Stimulated activated CD8-positive, alpha-beta memory T cell treated with anti-CD3 and anti-CD28 coated beads, Interleukin-12 subunit alpha, Interleukin-12 subunit beta, amount 100 ng/mL, for 4 hours (primary cell): ENCODE results near the gene FSCN2.

ENCODE experiments used
- DNase-seq: peaks from one replicate; pipeline ENCODE4 v3.0.0-alpha.2; 2020; ENCODE audit warnings: low read depth

FSCN2 gene

DNA sequence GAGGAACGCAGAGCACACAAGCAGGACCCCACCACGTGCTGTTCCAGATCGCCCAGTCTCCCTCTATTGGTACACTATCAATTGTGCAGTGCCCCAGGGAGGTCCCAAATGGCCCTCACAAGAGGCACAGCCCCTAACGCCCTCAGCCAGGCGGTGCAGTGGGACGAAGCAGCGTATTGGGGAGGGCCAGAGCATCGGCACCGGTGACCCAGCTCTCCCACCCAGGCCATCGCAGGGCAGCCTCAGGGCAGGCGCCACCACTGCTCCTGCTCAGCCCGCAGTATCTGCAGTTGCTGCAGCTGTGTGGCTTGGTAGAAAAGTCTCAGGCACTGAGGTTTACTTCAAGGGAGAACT, 29.9 kb downstream of the FSCN2 start:
- no peak for DNase-seq

GRCh38 chr17:81558941-81559806, 31.0 kb downstream of the FSCN2 start:
- DNase-seq = no peak

GRCh38 chr17:81561494-81561885, 33.3 kb downstream of the FSCN2 start:
- no peak for DNase-seq

- no peak for DNase-seq
These were observed 35.8 kb downstream of the FSCN2 start for GRCh38 chr17:81563861-81564586.

- no peak for DNase-seq
These were observed 36.6 kb downstream of the FSCN2 start for GRCh38 chr17:81564778-81565177.

GRCh38 chr17:81565231-81565630, 37.1 kb downstream of the FSCN2 start:
- DNase-seq = no peak

DNA sequence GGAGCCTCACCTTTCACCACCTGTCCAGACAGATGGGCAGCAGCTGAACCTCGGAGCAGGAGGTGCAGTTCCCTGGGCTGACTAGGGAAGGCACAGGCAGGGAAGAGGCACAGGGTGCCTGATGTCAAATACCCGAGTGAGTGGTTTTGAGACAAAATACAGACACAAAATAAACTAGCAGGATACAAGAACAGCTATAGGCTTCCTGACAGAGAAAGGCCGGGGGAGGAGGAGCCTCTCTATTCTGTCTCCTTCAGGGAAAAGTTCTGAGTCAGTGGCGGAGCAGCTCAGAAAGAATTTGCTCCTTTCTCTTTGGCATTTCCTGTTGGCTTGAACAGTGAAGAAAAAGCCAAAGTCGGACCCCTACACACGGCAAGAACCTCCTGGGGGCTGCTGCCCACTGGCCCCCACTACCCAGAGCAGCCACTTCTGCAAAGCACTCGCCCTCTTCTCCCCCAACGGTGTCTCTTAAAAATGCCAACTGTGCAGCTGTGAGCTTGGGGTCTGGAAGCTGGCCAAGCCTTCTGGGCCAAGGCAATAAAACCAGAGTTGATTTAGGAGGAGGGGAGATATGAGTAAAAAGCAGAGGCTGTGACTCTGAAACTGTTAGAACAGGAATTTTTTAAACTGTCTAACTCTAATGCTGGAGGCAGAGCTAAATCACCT, 38.4 kb downstream of the FSCN2 start:
- DNase-seq = no peak

GRCh38 chr17:81567191-81567590, 39.0 kb downstream of the FSCN2 start:
- DNase-seq = no peak

DNA sequence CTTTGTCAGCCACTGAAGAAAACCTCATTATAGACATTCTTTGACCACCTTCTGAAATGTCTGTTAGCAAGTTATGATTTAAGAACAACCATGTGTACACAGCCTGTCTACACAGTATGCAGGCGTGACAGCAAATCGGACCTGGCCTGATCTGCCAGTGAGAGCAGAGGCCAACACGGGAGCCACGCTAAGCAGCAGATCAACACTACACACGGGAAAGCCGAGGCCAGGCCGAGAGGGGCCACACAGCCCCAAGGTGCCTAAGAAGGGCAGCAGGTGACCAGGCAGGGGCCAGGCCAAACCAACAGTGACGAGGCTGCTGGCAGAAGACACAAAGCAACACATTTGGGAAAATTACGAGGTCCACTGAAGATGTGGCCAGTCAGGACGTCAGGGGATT, 40.2 kb downstream of the FSCN2 start:
- DNase-seq = no peak

DNA sequence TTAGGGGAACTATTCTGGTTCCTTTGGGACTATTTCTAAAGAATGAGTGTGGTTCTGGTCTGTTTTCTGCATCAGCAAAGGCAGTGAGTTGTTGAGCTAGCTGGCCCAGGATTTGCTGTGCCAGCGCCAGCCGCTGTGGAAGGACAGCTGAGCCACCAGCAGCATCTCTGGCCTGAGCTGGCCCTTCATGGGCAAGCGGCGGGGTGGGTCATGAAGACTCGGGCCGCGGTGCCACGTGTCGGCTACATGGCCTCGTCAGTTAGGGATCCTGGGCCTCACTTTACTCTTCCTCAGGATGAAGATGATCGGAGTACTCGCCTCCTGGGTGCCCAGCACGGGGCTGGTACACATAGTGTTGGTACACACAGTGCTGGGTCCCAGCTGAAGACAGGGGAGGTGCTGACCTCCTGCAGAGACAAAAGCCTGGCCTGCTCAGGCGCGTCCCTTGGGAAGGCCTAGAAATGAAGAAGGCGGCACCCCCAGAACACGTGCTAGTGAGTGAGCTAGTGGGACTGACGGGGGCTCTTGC, 41.9 kb downstream of the FSCN2 start:
- DNase-seq = no peak

DNA sequence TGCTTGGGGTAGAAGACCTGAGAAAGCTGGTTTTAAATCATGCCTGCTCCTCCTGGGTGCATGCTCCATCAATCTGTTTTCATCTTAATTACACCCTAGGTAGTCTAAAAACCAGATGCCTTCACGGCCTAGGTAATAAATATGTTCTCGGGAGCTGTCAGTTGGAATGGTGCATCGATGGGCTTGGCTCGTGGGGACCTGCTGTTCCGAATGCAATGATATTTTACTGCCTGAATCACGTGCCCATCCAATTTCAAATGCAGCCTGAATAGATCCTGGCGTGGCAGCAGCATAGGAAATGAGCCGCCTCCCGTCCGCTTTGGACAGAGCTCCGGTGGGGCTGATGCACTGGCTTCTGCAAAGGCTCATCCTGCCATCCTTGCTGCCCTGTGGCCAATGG, 42.8 kb downstream of the FSCN2 start:
- no peak for DNase-seq

DNA sequence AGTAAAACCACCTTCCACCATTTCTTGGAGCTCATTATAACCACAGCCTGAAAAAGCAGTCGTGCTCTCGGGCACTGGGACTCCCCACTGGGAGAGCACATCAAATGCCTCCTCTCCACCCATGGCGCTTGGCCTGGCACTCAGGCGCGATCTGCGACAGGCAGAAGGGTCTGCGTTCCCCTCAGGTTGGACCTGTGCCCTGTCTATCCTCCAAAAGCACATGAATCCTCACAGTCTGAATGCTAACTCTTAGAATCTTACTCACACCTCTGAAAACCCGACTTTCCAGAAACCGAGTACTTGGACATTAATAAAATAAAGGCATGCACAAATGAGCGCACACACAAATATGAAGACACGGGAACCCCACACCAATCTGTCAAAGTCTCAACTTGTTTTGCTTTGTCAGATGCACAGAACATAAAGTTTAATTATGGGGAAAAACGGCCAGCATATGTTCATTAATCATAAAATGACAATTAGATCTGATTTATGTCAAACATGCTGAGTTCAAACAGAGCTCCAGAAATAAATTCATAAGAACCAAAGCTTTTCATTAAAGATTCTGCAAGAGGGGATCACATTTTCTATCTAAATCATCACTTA, 44.5 kb downstream of the FSCN2 start:
- DNase-seq = no peak

DNA sequence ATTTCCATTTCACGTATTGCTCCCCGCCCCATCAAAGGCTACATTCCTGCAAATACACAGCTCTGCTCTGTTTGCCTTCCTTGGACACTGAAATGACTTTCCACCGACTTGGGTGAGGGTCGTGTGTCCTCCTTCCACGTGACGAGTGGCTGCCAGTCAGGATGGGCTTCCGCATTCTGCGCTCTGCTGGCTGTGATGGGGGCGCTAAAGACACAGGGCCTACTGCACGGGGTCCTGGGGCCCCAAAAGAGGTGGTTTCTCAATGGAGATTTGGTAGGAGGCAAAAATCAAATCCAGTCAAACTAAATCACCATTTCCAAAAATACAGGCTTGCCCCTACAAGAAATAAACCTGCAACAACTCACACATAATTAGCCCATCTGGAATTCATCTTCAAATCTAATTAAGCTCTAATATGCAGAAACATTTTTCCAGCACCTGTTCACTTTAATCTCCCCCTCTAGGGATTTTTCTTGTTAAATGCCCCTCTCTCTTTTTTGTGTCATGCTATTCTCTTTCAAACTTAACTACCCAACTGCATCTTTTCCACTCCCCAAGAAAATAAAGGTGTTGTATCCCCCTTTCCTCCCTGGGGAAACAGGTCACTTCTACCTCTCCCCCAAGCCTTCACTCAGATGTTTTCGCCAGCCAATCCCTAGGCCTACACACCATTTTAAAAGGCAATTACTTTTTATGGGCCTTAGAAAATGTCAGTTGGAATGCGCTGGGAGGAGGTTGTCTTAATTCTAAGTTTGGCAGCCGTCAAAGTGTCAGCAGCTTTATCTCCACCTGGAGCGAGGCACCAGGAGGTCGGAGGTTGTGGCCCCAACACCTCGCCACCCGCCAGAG, 45.8 kb downstream of the FSCN2 start:
- no peak for DNase-seq

- no peak for DNase-seq
These were observed 46.4 kb downstream of the FSCN2 start for GRCh38 chr17:81574643-81574956.

GRCh38 chr17:81575836-81576235, 47.7 kb downstream of the FSCN2 start:
- no peak for DNase-seq

DNA sequence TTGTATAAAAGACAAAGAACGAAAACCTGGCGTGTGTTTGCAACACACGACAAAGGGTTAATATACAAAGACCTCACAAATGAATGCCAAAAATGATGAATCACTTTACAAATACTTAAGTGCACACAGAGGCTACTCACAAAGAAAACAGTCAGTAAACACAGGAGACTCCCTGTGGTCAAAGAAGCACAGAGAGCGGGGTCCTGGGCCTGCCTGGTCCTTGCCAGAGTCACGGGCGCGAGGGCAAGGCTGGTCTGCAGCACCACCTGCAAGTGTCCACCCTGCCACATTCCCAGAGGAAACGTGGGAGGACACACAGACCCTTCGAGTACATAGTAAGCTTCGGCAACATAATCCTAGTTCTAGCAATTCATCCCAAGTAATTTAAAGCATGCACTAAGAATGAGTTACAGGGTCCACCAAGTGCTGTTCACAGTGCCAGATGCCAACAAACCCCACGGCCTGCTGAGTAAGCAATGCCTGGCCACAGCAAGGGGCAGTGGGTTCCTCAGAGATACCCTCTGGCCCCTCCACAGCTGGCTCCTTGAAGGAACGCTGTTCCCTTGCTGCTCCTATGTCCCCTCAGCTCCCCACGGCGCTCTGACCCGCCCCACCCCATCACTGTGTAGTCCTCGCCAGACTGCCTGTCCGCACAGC, 48.6 kb downstream of the FSCN2 start:
- DNase-seq = no peak

- DNase-seq = no peak
These were observed 49.3 kb downstream of the FSCN2 start for GRCh38 chr17:81577278-81578000.

DNA sequence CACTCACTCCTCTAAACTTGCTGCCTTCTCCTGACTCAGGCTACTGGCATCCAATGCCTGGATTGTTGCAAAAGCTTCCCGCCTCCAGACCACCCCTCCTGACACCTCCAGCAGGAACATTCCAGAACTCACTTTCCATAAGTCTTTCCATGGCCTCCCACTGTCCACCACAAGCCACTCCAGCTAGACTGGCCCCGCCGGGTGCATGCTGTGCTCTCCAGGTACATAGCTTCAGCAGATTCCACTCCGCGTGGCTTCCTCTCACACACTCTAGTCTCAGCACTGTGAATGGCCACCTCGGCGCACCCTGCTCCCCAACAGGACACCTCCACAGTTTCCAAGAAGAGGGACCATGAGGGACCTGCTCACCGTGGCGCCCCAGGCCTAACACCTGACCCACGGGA, 49.9 kb downstream of the FSCN2 start:
- DNase-seq = no peak

DNA sequence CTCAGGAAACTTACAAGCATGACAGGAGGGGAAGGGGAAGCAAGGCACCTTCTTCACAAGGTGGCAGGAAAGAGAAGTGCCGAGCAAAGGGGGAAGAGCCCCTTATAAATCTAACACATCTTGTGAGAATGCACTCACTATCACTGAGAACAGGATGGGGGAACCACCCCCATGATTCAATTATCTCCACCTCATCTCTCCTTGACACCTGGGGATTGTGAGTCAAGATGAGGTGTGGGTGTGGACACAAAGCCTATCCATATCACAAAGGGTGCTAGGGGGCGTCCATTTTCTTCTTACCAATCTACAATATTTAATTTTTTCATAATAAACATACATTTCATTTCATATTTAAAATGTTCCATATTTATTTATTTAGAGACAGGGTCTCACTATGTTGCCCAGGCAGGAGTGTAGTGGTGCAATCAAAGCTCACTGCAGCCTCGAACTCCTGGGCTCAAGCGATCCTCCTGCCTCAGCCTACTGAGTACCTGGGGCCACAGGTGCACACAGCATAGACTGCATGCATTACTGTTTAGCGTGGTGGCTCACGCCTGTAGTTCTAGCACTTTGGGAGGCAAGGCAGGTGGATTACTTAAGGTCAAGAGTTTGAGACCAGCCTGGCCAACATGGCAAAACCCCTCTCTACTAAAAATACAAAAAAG, 50.5 kb downstream of the FSCN2 start:
- DNase-seq = no peak

- DNase-seq = no peak
These were observed 51.1 kb downstream of the FSCN2 start for GRCh38 chr17:81579298-81579697.
